ENCODE data around the gene CREB5. TPM values are rescaled to one million over a fixed set of nuclear protein-coding genes. Genes with fewer than 3 reads are reported as not detected.
A peak's percentile ranks its signal among the peaks of the same experiment; 100 is the strongest.

The CREB5 gene
- total RNA-seq, 1 experiment from 2014 or later, result 5.2 TPM

GRCh38 chr7:28433039-28433438, 20.7 kb downstream of the CREB5 start:
- ATAC-seq, result no peak
- H3K9me2 ChIP-seq (replicated peaks; ENCODE audit: low read length), result no peaks in the 10 kb centered on the region
- DNase-seq, result no peak
- H3K4me1 ChIP-seq (ENCODE audit: insufficient read depth, low read length), result peaks cover 18% of the 10 kb centered on the region
- no peaks in the 10 kb centered on the region for H3F3A ChIP-seq (ENCODE audit: low read length, unreplicated experiment)
- H3K4me2 ChIP-seq (ENCODE audit: low read length), result no peak overlapping the region
- TF ChIP-seq EZH2phosphoT487 (IDR thresholded peaks at IDR 0.05; ENCODE audit: borderline replicate concordance, low read length) (no peak), CTCF (conservative IDR thresholded peaks at IDR 0.05; ENCODE audit: low read depth, low read length) (no peak), EZH2 (IDR thresholded peaks at IDR 0.05; ENCODE audit: low read length, unreplicated experiment) (no peak)
- H3K9ac ChIP-seq (ENCODE audit: low read length), result no peak overlapping the region
- no peak overlapping the region for H2AFZ ChIP-seq (ENCODE audit: low read length)
- POLR2A ChIA-PET (ENCODE audit: unreplicated experiment), result no interaction called here
- no peak overlapping the region for H3K4me3 ChIP-seq (ENCODE audit: low read length)
- H4K20me1 ChIP-seq (ENCODE audit: low read length), result no peaks in the 10 kb centered on the region
- no peaks in the 10 kb centered on the region for H3K79me2 ChIP-seq (ENCODE audit: low read length)
- intact Hi-C loops (cut with micrococcal nuclease), result no loop called here
- H3K36me3 ChIP-seq (ENCODE audit: low read depth, low read length), result no peaks in the 10 kb centered on the region
- H3K27ac ChIP-seq (ENCODE audit: low read length), result no peak overlapping the region
- H3K9me3 ChIP-seq (ENCODE audit: low read length), result no peaks in the 10 kb centered on the region
- BruUV-seq (replicated peaks), result no TSS peak
- CTCF ChIA-PET, result no interaction called here
- peaks cover 17% of the 10 kb centered on the region; the same call in 1 of the 2 replicates for H3K27me3 ChIP-seq (ENCODE audit: low read length)

- intact Hi-C loops (cut with micrococcal nuclease), result no loop called here
- H3K4me3 ChIP-seq (ENCODE audit: low read length), result no peak overlapping the region
- no peak overlapping the region for H3K4me2 ChIP-seq (ENCODE audit: low read length)
- ChIA-PET POLR2A (ENCODE audit: unreplicated experiment) (no interaction called here), CTCF (no interaction called here)
- no peaks in the 10 kb centered on the region for H4K20me1 ChIP-seq (ENCODE audit: low read length)
- H3K27me3 ChIP-seq (ENCODE audit: low read length), result peaks cover 23% of the 10 kb centered on the region; the same call in 1 of the 2 replicates
- H3K79me2 ChIP-seq (ENCODE audit: low read length), result no peaks in the 10 kb centered on the region
- peaks cover 18% of the 10 kb centered on the region for H3K4me1 ChIP-seq (ENCODE audit: insufficient read depth, low read length)
- H3K27ac ChIP-seq (ENCODE audit: low read length), result no peak overlapping the region
- H3K9me2 ChIP-seq (replicated peaks; ENCODE audit: low read length), result no peaks in the 10 kb centered on the region
- no peak overlapping the region for H3K9ac ChIP-seq (ENCODE audit: low read length)
- DNase-seq, result peak; percentile 16
- no peak for ATAC-seq
- no peak for TF ChIP-seq CTCF (conservative IDR thresholded peaks at IDR 0.05; ENCODE audit: low read depth, low read length)
- no peak for TF ChIP-seq EZH2phosphoT487 (IDR thresholded peaks at IDR 0.05; ENCODE audit: borderline replicate concordance, low read length)
- TF ChIP-seq EZH2 (IDR thresholded peaks at IDR 0.05; ENCODE audit: low read length, unreplicated experiment), result no peak
- no peaks in the 10 kb centered on the region for H3K36me3 ChIP-seq (ENCODE audit: low read depth, low read length)
- no peak overlapping the region for H2AFZ ChIP-seq (ENCODE audit: low read length)
- H3F3A ChIP-seq (ENCODE audit: low read length, unreplicated experiment), result no peaks in the 10 kb centered on the region
- H3K9me3 ChIP-seq (ENCODE audit: low read length), result no peaks in the 10 kb centered on the region
- no TSS peak for BruUV-seq (replicated peaks)
Observed at GRCh38 chr7:28433699-28434219, 21.4 kb downstream of the CREB5 start.

- POLR2A ChIA-PET (ENCODE audit: unreplicated experiment), result no interaction called here
- Histone ChIP-seq H3K4me1 (ENCODE audit: insufficient read depth, low read length) (peaks cover 18% of the 10 kb centered on the region), H3K9me2 (replicated peaks; ENCODE audit: low read length) (no peaks in the 10 kb centered on the region), H2AFZ (ENCODE audit: low read length) (no peak overlapping the region), H3K9me3 (ENCODE audit: low read length) (no peaks in the 10 kb centered on the region), H3K36me3 (ENCODE audit: low read depth, low read length) (no peaks in the 10 kb centered on the region), H3K27me3 (ENCODE audit: low read length) (peaks cover 24% of the 10 kb centered on the region), H4K20me1 (ENCODE audit: low read length) (no peaks in the 10 kb centered on the region), H3K9ac (ENCODE audit: low read length) (no peak overlapping the region), H3K27ac (ENCODE audit: low read length) (no peak overlapping the region), H3K79me2 (ENCODE audit: low read length) (no peaks in the 10 kb centered on the region), H3F3A (ENCODE audit: low read length, unreplicated experiment) (no peaks in the 10 kb centered on the region), H3K4me2 (ENCODE audit: low read length) (no peak overlapping the region), H3K4me3 (ENCODE audit: low read length) (no peak overlapping the region)
- ATAC-seq, result no peak
- BruUV-seq (replicated peaks), result no TSS peak
- intact Hi-C loops (cut with micrococcal nuclease), result no loop called here
- no peak for TF ChIP-seq EZH2 (IDR thresholded peaks at IDR 0.05; ENCODE audit: low read length, unreplicated experiment)
- TF ChIP-seq CTCF (conservative IDR thresholded peaks at IDR 0.05; ENCODE audit: low read depth, low read length), result no peak
- TF ChIP-seq EZH2phosphoT487 (IDR thresholded peaks at IDR 0.05; ENCODE audit: borderline replicate concordance, low read length), result no peak
- DNase-seq, result no peak
- CTCF ChIA-PET, result no interaction called here
Observed at GRCh38 chr7:28434510-28434909, 22.2 kb downstream of the CREB5 start.

All from PC-3 (cell line).